Activated gamma-delta T cell (primary cell): ENCODE measurements around the gene TRAF4.
"Not testable (repeated sequence)": the region's sequence is repeated elsewhere in the genome, so short reads cannot be mapped to it uniquely, and the experiment has no call there.

Experiments used
- DNase-seq: peaks from one replicate; lab custom pipeline; 2025; lab: John Stamatoyannopoulos, UW

Gene TRAF4

GRCh38 chr17:28748852-28749515 is 5.2 kb downstream of the TRAF4 start:
- DNase-seq, result no peak

GRCh38 chr17:28749516-28750177 is 5.8 kb downstream of the TRAF4 start:
- DNase-seq, result no peak

DNA sequence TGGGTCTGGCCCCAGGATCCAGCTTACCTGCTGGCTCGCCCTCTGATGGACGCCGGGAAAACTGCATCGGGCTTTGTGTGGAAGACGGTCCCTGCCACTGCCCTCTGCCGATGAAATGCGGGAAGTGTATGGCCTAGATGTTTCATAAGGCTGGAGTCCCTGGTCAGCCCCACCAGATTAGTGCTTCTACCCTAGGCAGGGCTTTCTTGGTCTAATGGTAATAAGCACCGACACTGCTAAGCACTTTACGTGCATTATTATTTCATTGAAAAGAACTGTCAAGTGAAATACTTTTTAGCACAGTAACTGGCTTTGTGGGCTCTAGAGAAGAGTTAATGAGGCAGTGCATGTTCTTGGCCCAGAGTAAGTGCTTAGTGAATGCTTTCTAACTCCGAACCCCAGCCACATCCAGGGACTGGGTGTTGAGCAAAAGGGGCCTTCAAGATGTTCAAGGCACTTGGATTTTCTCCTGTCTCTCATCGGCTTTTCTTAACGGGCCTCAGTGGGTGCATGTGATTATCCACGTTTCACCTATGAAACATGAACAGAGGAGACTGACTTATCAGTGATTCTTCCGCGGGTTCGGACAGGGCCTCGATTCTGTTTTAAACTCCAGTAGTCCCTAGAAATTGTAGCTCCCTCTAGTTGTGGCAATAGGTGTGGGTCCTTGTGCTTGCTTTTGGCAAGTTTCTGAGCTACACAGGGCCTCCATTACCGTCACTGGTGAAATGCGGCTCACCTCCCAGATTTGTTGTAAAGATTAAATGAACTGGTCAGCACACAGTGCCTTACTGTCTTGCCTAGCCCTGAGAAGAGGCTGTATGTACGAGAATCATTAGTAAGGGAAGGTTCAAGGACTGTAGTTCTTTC is 6.6 kb downstream of the TRAF4 start:
- DNase-seq, result peak; percentile 35

GRCh38 chr17:28751600-28752366 is 8.0 kb downstream of the TRAF4 start:
- no peak for DNase-seq

DNA sequence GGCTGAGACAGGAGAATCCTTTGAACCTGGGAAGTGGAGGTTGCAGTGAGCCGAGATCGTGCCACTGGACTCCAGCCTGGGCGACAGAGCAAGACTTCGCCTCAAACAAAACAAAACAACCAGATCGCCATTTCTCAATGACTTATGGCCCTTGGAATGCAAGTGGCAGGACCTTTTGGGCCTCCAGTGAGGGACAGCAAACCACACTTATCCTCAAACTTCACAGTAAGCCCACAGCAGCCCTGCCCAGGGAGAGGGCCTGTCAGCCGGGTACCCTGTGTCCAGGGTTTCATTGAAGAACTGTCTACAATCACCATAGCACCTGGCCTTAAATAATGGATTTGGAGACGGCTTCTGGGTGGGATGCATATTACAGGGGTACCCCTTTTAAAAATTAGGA is 11.7 kb downstream of the TRAF4 start:
- DNase-seq, result no peak

- DNase-seq, result no peak
Observed at GRCh38 chr17:28756049-28756804, 12.4 kb downstream of the TRAF4 start.

DNA sequence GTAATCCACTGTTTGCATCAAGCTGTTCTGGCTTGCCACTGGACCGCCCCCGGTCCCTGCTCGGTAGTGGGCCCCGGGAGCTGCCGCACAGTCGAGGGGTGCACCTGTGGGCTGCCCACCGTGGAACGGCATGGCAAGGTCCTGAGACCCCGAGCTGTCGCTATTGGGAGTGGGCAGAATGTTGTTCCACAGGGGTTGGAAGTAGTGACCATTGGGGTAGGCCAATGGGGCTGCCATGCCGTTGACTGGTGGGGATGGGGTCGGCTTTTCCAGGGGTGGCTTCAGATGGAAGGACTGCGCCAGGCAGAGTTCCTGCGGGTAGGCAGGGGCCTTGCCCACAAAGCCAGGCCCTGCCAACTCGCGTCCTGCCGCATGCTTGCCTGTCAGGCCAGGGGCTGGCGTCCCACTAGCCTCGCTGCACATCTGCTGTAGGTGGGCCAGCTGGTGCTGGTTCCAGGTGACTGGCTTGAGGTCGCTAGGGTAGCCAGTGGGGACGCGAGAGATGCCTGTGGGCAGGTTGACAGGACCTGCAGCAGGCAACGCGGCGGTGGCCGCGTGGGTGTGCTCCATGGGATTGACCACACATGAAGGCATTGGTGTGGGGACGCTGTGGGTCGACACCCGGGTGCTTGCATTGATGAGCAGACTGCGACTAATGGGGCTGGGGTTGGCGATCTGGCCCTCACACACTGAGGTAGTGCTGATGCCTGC is 14.8 kb downstream of the TRAF4 start:
- DNase-seq, result no peak

DNA sequence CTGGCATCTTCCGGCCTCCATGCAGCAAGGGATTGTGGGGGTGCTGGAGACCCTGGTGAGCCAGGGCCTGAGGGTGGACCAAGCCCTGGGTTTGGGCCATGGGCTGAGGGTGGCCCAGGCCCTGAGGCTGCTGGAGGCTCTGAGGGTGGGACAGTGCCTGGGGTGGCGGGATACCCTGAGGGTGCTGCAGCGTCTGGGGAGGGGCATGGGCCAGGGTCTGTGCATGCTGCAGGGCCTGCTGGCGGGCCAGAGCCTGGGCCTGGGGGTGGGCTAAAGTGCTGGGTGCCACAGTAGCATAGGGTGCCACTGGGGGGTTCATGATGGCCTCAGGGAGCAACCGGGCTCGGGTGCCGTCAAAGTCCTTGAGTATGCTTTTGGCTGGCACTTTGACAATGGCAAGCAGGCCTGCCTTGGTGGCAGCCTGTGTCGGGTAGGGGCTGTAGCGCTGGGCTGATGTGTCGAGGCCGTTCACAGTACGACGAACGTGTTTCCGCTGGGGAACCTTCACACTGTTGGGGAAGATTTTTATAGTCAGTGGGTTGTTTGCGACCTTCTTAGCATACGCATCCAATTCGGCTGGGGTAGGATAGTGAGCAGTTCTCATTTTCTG is 15.6 kb downstream of the TRAF4 start:
- DNase-seq, result no peak

DNA sequence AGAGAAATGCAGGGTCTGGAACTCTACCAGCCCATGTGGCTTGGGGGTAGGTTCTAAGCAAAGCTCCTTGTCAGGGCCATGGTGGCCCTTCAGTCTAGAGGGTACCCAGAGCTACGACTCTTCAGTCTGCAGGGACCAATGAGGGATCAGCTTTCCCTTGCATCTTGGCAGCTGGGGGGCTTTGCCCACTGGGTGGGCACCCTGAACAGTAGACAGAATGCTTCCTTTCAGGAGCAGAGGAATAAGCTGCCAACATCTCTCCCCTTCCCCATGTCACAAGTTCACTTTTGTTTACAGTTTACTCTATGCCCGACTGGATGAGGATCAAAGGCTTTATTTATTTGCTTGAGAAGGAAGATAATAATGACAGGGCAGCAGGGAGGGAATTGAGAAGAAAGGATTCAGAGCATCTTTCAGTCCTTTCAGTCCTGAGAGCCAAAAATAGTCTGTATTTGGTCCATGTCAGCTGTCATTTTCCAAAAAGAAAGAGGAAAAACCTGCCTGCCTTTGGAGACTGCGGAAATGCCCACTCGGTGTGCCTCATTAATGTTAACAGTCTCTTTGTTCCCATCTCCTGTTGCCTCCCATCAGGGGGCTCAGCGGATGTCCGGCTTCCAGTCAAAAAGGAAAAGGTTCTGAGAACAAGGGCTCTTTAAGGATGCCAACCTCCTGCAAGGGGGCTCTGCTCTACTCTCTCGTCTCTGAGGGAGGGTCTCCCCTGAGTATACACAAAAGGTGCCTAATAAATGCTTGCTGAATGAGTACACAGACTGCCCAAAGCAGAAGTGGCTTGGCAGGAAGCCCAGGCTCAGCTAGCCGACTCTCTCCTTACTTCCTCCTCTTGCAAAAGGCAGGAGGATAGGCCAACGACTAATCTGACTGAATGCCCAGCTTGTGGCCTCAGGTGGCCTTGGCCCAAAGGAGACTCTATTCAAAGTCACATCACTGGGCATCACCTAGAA is 17.1 kb downstream of the TRAF4 start:
- no peak for DNase-seq

DNA sequence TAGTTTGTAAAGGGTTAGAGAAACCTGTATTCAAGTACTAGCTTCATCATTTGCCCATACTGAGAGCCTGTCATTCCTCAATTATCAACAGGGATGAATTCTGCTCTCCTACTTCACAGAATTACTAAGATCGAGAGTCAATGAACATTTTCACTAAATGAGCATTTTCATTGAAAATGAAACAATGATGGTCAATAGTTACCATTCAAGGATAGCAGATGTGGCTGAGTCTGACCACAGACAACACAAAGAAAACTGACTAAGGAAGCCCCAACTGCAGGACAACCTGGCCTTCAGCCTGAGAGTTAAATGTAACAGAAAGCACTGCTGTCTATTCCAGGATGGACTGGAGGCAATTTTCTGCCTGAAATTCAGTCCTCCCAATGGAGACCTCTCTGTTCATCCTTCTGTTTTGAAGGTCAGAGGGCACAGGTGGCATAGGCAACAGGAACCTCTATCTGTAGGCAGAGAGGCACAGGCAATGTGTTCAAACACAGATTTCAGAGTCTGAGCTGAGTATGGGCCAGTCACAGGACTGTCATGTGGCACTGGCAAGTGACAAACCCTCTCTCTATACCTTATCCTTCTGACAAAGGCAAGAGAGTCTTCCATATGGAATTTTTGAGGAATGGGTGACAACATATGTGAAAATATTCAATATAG is 19.5 kb downstream of the TRAF4 start:
- no peak for DNase-seq

DNA sequence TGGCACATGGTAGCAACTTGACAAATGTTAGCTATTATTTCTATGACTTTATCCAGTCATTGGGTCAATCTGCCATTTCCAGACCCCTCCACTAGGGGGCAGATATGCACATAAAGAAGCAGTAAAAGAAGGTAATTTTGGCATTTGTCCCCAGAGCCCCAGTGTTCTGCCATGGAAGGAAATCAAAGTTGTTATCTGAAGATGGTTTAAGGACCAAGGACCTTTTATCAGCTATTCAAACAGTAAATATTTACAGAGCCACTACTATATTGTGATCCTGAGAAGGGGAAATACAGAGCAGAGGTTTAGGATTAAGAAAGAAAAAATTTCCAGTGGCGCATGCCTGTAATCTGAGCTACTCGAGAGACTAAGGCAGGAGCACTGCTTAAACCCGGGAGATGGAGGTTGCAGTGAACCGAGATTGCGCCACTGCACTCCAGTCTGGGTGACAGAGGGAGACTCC is 20.0 kb downstream of the TRAF4 start:
- no peak for DNase-seq

GRCh38 chr17:28765038-28765437 is 21.2 kb downstream of the TRAF4 start:
- no peak for DNase-seq

DNA sequence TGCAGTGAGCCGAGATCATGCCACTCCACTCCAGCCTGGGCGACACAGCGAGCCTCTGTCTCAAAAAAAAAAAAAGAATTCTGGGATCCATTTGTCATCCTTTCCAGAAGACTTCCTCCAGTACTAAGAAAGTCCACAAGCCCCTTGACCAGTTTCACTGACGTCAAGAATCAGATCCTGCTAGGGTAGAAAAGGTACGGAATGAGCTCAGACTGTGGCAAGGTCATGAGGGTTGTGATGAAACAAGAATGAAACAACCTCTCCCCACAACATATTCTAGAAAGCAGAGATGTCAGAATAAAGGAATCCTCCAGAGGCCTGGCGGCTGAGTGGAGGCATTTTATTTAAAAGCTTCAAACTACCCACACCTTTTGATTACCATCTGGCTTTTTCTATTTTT is 29.9 kb downstream of the TRAF4 start:
- no peak for DNase-seq

- DNase-seq, result no peak
Observed at GRCh38 chr17:28774206-28774605, 30.4 kb downstream of the TRAF4 start.

GRCh38 chr17:28777178-28777577 is 33.4 kb downstream of the TRAF4 start:
- DNase-seq, result no peak

DNA sequence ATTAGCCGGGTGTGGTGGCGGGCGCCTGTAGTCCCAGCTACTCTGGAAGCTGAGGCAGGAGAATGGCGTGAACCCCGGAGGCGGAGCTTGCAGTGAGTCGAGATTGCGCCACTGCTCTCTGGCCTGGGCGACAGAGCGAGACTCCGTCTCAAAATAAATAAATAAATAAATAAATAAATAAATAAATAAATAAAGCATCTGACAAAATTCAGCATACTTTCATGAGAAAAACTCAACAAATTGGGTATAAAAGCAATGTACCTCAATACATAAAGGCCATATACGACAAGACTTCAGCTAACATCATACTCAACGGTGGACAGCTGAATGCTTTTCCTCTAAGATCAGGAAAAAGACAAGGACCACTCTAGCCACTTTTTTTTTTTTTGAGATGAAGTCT is 35.8 kb downstream of the TRAF4 start:
- DNase-seq, result not testable (repeated sequence)

DNA sequence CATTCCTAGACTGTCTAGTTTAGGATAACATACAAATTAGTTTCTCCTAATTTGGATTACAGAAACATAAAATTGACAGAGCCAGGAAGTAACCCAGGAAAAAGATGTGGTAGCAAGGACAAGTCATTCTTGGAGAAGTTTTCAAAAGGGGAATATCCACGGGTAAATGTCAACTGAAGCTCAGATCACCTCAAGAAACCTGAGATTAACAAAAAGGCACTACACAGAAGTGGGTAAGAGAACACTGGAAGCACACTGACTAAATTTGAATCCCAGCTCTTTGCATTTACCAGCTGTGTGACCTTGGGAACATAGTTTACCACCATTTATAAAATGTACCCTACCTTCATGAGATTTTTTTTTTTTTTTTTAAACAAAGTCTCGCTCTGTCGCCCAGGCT is 39.4 kb downstream of the TRAF4 start:
- no peak for DNase-seq

- DNase-seq, result no peak
Observed at GRCh38 chr17:28788100-28788499, 44.3 kb downstream of the TRAF4 start.
